ENCODE measurements around the gene GPX8. TPM values are rescaled to one million over a fixed set of nuclear protein-coding genes. Genes with fewer than 3 reads are reported as not detected.

GPX8 gene
- total and polyA plus RNA-seq, 9 of the 15 experiments (the other 6 are each of a cell fraction or from before 2014, with no cell fraction given): 0.62 to 1.8 (median 1.2) TPM

DNA sequence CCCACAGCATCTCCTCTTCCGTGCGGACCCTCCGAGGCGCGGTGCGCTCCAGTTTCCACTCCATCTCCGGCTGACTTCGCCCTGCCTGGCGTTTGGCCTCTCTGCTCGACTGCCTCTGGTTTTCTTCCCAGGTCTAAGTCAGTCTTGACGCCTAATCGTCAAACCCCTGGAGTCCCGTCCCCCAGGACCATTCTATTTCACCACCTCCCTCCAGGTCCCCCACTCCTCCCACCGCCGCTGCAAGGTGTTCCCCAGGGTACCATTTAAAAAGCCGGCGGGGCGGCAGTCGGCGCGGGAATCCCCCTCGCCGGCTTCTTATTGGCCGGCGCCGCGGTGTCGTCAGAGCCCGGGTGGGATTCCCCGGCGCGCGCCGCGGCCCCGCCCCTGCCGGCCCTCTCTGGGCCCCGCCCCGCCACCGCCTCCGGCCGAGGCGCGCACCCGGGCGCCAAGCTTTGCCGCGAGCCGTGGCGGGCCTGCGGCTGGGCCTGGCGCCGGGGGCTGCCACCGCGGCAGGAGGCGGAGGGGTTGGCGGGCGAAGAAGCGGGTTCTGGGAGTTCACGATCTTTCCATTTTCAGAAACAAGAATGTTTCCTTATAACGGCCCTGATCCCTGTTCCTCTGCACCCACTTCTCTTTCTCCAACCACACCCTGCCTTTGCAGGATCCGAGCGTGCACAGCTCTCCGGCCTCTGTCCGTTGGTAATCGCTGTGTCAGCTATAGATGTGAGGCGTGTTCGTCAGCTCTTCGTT is 13.1 kb downstream of the GPX8 start, which contains the start of gene CDC20B (continued):
- TF ChIP-seq ZBTB8A (IDR thresholded peaks at IDR 0.05; ENCODE audit: partially characterized antibody) (no peak), FOS (IDR thresholded peaks at IDR 0.05; ENCODE audit: extremely low read depth, insufficient read length) (no peak), BMI1 (IDR thresholded peaks at IDR 0.05; ENCODE audit: low read length) (no peak), SMARCC2 (IDR thresholded peaks at IDR 0.05; ENCODE audit: low read depth) (no peak), TAL1 (IDR thresholded peaks at IDR 0.05) (no peak), SIX5 (IDR thresholded peaks at IDR 0.05; ENCODE audit: borderline replicate concordance in 1 of 2, insufficient read depth in 1 of 2, low read depth in 1 of 2, low read length in 2 of 2) (no peak), POLR2G (IDR thresholded peaks at IDR 0.05; ENCODE audit: low read depth, low read length) (peak; percentile 78), CBX3 (IDR thresholded peaks at IDR 0.05; ENCODE audit: borderline replicate concordance in 1 of 2, low read length in 2 of 2) (no peak), XRCC4 (IDR thresholded peaks at IDR 0.05; ENCODE audit: extremely low read depth, insufficient read depth, insufficient read length) (no peak), ZNF408 (CRISPR knock-in tag; IDR thresholded peaks at IDR 0.05; ENCODE audit: low read depth) (no peak), POLR2H (tag; IDR thresholded peaks at IDR 0.05; ENCODE audit: low read depth) (no peak), ZNF584 (CRISPR knock-in tag; IDR thresholded peaks at IDR 0.05; ENCODE audit: low read depth) (no peak), FUS (optimal IDR thresholded peaks at IDR 0.05; ENCODE audit: low read depth, low read length) (no peak), ZNF77 (CRISPR knock-in tag; IDR thresholded peaks at IDR 0.05) (no peak), HDAC8 (tag; IDR thresholded peaks at IDR 0.05) (no peak), MAFK (IDR thresholded peaks at IDR 0.05; ENCODE audit: low read length) (peak; percentile 54), CBFB (CRISPR knock-in tag; IDR thresholded peaks at IDR 0.05) (no peak), SMAD2 (IDR thresholded peaks at IDR 0.05; ENCODE audit: low read depth, low read length) (no peak)
- TF ChIP-seq, protein P1, sequence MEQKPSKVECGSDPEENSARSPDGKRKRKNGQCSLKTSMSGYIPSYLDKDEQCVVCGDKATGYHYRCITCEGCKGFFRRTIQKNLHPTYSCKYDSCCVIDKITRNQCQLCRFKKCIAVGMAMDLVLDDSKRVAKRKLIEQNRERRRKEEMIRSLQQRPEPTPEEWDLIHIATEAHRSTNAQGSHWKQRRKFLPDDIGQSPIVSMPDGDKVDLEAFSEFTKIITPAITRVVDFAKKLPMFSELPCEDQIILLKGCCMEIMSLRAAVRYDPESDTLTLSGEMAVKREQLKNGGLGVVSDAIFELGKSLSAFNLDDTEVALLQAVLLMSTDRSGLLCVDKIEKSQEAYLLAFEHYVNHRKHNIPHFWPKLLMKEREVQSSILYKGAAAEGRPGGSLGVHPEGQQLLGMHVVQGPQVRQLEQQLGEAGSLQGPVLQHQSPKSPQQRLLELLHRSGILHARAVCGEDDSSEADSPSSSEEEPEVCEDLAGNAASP (IDR thresholded peaks at IDR 0.05): no peak
- TF ChIP-seq, protein P2, sequence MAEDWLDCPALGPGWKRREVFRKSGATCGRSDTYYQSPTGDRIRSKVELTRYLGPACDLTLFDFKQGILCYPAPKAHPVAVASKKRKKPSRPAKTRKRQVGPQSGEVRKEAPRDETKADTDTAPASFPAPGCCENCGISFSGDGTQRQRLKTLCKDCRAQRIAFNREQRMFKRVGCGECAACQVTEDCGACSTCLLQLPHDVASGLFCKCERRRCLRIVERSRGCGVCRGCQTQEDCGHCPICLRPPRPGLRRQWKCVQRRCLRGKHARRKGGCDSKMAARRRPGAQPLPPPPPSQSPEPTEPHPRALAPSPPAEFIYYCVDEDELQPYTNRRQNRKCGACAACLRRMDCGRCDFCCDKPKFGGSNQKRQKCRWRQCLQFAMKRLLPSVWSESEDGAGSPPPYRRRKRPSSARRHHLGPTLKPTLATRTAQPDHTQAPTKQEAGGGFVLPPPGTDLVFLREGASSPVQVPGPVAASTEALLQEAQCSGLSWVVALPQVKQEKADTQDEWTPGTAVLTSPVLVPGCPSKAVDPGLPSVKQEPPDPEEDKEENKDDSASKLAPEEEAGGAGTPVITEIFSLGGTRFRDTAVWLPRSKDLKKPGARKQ (CRISPR knock-in tag; IDR thresholded peaks at IDR 0.05): no peak
- TF ChIP-seq, protein P3, sequence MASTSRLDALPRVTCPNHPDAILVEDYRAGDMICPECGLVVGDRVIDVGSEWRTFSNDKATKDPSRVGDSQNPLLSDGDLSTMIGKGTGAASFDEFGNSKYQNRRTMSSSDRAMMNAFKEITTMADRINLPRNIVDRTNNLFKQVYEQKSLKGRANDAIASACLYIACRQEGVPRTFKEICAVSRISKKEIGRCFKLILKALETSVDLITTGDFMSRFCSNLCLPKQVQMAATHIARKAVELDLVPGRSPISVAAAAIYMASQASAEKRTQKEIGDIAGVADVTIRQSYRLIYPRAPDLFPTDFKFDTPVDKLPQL (IDR thresholded peaks at IDR 0.05; ENCODE audit: extremely low read depth, insufficient read length): no peak
- TF ChIP-seq, protein P4, sequence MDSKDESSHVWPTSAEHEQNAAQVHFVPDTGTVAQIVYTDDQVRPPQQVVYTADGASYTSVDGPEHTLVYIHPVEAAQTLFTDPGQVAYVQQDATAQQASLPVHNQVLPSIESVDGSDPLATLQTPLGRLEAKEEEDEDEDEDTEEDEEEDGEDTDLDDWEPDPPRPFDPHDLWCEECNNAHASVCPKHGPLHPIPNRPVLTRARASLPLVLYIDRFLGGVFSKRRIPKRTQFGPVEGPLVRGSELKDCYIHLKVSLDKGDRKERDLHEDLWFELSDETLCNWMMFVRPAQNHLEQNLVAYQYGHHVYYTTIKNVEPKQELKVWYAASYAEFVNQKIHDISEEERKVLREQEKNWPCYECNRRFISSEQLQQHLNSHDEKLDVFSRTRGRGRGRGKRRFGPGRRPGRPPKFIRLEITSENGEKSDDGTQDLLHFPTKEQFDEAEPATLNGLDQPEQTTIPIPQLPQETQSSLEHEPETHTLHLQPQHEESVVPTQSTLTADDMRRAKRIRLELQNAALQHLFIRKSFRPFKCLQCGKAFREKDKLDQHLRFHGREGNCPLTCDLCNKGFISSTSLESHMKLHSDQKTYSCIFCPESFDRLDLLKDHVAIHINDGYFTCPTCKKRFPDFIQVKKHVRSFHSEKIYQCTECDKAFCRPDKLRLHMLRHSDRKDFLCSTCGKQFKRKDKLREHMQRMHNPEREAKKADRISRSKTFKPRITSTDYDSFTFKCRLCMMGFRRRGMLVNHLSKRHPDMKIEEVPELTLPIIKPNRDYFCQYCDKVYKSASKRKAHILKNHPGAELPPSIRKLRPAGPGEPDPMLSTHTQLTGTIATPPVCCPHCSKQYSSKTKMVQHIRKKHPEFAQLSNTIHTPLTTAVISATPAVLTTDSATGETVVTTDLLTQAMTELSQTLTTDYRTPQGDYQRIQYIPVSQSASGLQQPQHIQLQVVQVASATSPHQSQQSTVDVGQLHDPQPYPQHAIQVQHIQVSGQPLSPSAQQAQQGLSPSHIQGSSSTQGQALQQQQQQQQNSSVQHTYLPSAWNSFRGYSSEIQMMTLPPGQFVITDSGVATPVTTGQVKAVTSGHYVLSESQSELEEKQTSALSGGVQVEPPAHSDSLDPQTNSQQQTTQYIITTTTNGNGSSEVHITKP (IDR thresholded peaks at IDR 0.05; ENCODE audit: partially characterized antibody): no peak
